ENCODE data around the gene FAM76B.
A peak's percentile ranks its signal among the peaks of the same experiment; 100 is the strongest.

Gene FAM76B

GRCh38 chr11:95734009-95734572 lies 55.5 kb downstream of the FAM76B start:
- FAIRE-seq (no peak), DNase-seq (ENCODE audit: low spot score) (no peak)

DNA sequence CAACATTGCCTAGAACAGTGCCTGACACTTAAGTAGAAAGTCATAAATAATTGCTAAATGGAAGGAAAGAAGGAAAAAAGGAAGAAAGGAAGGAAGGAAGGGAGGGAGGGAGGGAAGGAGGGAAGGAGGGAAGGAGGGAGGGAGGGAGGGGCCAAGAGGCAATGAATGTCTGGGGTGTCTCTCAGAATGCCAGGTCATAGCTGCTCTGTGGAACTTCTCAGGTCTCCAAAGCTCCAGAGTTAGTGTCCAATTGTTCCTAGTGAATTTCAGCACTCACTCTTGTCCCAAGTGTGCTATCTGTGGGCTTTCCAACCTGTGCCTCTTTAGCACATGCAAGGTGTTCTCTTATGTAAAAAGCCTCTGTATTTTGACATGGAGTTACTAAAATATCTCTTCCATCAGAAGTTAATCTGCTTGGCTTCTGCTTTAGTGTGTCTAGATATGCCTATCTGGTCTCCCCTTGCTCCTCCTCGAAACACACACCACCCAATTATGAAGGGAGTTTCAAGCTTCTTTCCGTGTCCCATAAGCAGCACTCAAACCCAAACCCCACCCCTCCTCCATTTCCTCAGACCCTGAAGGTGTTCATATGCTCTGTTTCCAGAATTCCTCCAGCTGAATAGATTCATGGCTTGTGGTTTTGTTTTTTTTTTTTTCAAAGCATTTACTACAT lies 56.5 kb downstream of the FAM76B start:
- FAIRE-seq, result no peak
- DNase-seq (ENCODE audit: low spot score), result no peak

DNA sequence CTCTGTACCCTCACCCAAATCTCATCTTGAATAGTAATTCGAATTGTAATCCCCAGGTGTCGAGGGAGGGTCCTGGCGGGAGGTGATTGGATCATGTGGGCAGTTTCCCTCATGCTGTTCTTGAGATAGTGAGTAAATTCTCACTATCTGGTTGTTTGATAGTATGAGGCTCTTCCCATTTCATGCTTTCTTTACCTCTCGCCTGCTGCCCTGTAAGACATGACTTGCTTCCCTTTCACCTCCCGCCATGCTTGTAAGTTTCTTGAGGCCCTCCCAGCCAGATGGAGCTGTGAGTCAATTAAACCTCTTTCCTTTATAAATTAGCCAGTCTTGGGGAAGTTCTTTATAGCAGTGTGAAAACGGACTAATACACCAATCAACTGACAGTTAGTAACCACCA lies 60.1 kb downstream of the FAM76B start:
- FAIRE-seq (no peak), DNase-seq (ENCODE audit: low spot score) (no peak)

DNA sequence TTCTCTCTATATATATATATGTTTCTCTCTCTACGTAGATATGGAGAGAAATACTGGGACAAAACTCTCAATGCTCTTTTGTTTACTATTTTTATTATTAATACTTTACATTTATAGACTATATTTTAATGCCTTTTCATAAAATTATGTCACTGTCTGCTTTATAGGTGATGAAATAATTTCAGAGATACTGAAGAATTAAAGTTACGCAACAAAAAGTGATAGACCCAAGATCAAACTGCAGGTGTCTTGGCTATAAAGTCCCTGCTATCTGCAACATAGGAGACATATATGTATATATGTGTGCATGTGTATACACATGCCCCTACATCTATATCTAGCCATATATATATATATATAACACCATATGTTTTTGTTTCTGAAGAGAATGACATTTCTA lies 60.8 kb downstream of the FAM76B start:
- no peak for FAIRE-seq
- no peak for DNase-seq (ENCODE audit: low spot score)

- DNase-seq (ENCODE audit: low spot score) (no peak), FAIRE-seq (no peak)
Observed at GRCh38 chr11:95728094-95728493, 61.5 kb downstream of the FAM76B start.

- DNase-seq (ENCODE audit: low spot score) (no peak), FAIRE-seq (no peak)
Observed at GRCh38 chr11:95727620-95728019, 62.0 kb downstream of the FAM76B start.

- DNase-seq (ENCODE audit: low spot score) (no peak), FAIRE-seq (no peak)
Observed at GRCh38 chr11:95727111-95727510, 62.5 kb downstream of the FAM76B start.

DNA sequence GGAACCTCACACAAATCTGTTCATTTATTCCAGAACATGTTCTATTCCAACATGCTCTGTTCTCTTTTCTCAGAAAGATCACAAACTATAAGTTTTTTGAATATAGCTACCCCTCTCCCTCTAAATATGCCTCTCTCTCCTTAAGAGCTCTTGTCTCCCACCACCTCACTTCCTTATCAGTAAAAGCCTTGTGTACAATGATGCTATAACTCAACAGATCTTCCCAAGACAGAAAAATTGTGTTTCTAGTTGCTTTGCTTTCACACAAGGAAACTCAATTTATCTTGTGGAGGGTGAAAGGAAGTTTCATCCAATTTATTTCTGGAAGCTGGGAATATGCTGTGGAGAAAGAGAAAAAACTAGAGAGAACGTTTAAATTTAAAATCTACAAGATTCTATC lies 64.4 kb downstream of the FAM76B start:
- FAIRE-seq (no peak), DNase-seq (ENCODE audit: low spot score) (no peak)

DNA sequence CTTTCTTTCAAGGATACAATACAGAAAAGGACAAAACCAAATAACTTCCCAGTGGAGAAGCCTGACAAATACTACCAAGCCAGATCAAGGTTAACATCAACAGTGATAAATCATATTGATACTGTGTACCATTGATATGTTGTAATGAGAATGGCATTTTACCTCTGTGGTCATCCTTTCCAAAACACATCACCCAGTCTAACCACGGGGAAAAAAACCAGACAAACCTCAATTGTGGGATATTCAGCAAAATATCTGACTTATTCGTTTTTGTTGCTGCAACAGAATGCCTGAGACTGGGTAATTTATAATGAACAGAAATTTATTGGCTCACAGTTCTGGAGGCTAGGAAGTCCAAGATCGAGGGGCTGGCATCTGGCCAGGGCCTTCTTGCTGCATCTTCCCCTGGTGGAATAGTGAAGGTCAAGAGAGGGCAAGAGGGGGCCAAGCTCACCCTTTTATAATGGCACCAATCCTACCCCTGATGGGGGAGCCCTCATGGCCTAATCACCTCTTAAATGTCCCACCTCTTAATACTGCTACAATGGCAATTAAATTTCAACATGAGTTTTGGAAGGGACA lies 66.1 kb downstream of the FAM76B start:
- peak; percentile 66 for DNase-seq (ENCODE audit: low spot score)
- FAIRE-seq, result peak; percentile 85

- DNase-seq (ENCODE audit: low spot score) (no peak), FAIRE-seq (no peak)
Observed at GRCh38 chr11:95720195-95720594, 69.4 kb downstream of the FAM76B start.
